NCI-H524 (cell line): ENCODE results near the gene RNF126.

Source experiments
- DNase-seq, 2 experiments: peaks; one replicate each; lab custom pipeline; 2025; lab: John Stamatoyannopoulos, UW

The RNF126 gene

DNA sequence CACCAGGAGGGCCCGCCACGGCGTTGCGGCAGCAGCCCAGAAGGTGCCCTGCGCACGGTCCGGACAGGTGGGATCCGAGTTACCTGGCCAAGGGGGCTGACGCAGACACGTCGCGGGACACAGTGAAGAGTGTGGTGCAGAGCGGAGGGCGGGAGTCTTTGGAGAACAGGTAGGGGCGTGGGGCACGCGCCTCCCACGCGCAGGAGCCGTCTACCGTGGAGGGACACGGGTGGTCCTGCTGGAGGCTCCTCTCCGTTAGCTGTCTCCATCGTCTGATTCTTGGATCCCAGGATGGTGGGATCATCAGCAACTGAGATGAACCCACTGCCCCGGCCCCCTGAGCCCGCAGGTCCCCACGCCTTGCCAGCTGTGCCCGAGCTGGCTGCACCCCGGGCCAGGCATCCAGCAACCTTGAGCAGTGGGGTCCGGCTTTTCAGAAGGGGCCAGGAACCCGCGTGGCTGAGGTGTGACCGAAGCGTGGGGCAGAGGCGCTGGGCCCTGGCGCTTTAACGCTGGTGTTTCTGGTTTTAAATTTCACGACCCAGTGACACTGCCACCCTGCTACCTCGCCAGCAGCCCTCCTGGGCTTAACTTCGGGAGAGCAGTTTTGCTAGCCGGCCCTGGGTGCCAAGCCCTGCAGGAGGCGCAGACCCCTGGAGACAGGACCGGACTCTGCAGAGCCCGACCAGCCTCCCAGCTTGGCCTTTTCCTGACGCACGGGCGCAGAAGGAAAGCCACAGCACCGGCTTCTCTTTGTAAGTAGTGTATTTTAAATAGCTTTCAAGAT is 16.0 kb downstream of the RNF126 start:
- DNase-seq = no peak

GRCh38 chr19:645912-646778 is 16.9 kb downstream of the RNF126 start:
- no peak for DNase-seq

GRCh38 chr19:644789-645188 is 18.2 kb downstream of the RNF126 start:
- no peak for DNase-seq

DNA sequence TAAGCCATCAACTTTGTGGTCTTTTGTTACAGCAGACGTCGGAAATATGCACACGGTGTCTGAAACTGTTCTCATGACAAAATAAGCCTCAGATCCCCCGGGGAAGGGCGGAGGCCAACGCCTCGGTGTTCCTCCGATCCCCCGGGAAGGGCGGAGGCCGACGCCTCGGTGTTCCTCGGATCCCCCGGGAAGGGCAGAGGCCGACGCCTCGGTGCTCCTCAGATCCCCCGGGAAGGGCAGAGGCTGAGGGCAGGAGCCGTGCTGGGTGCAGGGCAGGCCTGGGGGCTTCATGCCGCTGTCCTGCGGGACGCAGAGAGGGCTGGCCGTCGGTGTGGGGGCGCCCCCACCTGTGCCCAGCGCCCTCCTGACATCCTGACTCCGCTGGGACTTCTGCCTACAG is 18.7 kb downstream of the RNF126 start:
- DNase-seq = no peak

DNA sequence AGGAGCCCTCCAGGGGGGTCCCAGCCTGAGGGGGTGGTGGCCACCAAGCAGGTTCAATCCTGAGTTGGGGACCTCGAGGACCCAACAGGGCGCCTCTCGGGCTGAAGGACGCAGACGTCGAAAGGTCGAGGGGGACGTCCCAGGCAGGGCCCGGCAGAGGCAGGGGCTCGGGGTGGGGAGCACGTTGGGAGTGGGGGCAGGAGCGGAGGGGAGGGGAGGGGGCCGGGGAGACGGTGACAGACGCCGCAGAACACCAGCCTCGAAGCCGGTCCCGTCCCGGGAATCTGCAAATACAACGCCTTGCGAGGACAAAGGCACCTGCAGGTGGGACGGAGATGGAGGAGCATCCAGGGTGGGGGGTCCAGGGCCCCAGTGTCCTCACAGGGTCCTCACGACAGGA is 19.3 kb downstream of the RNF126 start:
- DNase-seq = no peak

DNA sequence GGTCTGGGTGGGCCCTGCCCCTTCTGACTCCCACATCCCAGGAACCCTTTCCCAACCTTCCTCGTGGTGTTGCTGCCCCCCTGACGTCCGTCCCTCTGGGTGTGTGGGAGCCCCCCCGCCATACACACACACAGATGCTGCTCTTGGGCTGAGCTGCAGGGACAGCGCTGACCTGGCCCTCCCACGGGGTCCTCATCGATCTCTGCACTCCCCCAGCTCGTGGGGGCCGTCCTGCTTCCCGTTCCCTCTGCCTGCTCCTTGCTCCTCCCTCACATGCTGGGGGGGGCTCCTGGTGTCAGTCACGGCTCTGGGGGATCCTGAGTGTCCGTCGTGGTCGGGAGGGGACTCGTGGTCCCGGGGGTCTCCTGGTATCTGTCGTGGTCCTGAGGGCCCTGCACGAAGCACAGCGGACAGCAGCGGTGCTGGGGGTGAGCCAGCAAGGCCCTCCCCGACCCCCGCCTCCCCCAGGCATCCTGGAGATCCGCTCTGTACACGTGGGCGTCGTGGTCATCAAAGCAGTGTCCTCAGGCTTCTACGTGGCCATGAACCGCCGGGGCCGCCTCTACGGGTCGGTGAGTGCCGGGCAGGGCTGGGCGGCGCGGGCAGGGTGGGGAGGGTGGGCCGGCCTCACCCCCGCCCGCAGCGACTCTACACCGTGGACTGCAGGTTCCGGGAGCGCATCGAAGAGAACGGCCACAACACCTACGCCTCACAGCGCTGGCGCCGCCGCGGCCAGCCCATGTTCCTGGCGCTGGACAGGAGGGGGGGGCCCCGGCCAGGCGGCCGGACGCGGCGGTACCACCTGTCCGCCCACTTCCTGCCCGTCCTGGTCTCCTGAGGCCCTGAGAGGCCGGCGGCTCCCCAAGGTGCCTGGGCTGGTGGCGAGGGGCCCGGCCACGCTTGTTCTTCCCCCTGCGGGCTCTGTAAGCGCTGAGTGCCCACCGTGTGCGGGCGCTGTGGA is 20.0 kb downstream of the RNF126 start:
- no peak for DNase-seq

DNA sequence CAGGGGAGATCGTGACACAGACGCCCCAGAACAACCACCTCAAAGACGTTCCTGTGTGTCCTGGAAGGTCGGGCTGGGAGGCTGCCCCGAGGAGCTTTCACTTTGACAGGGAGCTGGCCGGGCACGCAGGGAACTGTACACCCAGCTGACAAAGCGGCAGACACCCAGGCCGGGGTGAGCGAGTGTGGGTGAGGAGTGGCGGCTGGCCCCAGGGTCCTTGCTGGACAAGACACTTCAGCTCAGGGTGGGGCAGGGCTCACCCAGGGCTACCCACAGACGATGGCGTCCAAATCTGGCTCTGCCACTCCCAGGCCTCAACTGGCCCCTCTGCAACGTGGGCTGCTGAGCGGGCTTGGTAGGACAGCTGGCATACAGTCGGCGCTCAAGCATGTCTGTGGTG is 21.3 kb downstream of the RNF126 start:
- no peak for DNase-seq

DNA sequence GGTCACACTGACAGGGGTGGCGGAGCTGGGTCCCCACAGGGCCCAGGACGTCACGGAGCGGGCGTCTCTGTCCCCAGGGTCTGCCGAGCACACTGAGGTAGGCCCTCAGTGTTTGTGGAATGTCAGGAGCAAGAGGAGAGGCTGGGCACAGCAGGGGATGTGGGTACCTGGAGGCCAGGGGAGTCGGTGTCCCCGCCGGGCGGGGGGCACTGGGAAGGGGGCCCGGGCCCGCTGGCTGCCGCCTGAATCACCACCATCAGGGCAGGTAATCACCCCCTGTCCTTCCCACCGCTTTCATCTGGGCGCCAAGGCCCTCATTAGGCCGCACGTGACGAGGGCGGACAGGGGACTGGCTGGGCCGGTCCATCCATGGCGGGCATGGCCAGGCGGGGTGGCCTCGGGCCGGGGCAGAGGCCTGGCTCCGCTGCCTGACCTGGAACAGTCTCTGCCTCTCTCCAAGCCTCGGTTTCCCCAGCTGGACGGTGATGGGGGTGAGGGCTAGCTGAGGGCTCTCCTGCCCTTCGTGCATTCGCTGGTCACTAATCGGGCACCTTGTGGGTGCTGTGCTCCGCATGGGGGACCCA is 22.3 kb downstream of the RNF126 start:
- DNase-seq = no peak

DNA sequence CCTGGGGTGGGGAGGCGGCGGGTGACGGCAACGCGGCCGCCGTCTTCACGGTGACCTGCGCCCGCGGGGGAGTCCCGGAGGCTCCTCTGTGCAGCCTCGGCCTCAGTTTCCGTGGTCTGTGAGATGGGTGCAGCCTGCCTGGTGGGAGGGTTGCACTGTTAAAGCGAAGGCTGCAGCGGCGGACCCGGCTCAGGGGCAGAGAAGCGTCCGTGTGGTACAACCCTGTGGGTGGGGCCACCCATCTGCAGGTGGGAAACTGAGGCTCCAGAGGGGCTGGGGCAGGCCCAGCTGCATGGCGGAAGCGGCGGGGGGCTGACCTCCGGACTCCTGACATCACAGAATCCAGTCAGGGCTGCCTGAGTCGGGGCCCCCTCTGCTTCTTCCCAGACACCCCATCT is 22.9 kb downstream of the RNF126 start:
- DNase-seq = no peak

GRCh38 chr19:639253-640160 is 23.5 kb downstream of the RNF126 start, which contains the start of gene FGF22:
Gene FGF22 (plus strand): TSS chr19:639879. CDS start chr19:639926, 47 bp downstream.
- peak; percentile 78 for DNase-seq

- no peak for DNase-seq
Measured at GRCh38 chr19:638906-639252, 24.1 kb downstream of the RNF126 start.

GRCh38 chr19:634975-635652 is 27.9 kb downstream of the RNF126 start:
- no peak for DNase-seq

GRCh38 chr19:633786-634639 is 29.0 kb downstream of the RNF126 start:
- DNase-seq = peak in 1 of 2 experiments; percentile 23

DNA sequence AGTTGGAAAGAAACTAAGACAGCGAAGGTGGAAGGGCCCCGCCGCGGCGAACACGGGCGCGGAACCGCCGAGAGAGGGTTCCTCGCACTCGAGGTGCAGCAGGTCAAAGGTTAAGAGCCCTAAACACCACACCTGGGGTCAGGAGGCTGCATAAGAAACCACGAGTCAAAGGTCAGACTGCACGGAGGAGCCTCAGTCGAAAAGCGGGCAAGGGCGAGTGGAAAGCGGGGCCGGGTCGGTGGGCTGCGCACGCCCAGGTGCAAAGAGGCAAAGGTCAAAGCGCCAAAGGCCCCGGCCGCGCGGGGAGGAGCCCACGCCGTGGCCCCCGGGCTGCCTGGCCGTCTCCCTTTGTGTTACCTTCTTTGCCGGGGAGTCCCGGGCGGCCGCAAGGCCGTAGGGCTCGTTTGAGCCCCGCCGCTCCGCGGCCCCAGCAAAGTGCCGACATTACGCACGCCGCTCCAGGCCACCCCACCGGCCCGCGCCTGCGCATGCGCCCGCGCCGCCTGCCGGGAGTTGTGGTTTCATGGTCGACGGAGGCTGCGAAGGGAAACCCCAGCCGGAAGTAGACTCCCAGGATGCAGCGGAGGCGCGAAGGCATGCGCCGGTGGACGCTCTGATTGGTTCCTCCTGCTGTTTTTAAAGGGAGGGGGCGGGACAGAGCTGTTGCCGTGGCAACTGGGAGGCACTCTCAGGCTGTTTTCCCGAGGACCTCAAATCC is 29.8 kb downstream of the RNF126 start, which contains the start of gene POLRMT:
POLRMT (minus strand) TSS at position 470 of the 718 bp plus-strand sequence; CDS start at position 445, 25 bp downstream.
- peak; percentile 98 to 99 for DNase-seq

GRCh38 chr19:632579-633067 is 30.4 kb downstream of the RNF126 start:
- no peak for DNase-seq

- no peak for DNase-seq
Measured at GRCh38 chr19:629961-630714, 32.9 kb downstream of the RNF126 start.

DNA sequence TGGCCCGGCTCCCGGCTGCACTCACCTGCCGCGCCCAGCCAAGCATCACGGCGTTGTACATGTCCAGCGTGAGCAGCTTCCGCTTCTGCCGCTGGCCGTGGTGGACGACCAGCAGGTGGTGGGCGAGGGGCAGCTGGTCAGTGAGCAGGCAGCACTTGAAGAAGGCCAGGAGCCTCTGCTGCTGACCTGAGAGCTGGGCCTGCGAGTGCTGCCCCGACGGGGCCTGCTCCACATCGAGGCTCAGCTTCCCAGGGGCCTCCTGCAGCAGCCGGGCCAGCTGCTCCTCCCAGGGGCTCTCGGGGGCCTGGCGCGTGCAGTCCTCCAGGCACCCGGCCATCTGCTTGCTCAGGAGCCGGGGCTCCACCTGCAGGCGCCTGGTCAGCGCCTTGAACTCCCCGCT is 33.5 kb downstream of the RNF126 start:
- DNase-seq = peak in 1 of 2 experiments; percentile 65
